HCT116 (cell line): ENCODE results near the gene EPHA10.

Experiments used
- POLR2AphosphoS5 ChIP-seq: IDR thresholded peaks from 2 replicates; pipeline ENCODE4 v1.6.1; 2011; ENCODE audit warnings: mild to moderate bottlenecking, low read depth, low read length, moderate library complexity
- TF ChIP-seq, protein P1 (sequence below), 3 experiments: fragments of 200-600 bp in 1 of 3; sonication (generic) in 1 of 3; IDR thresholded peaks in 2 of 3; conservative IDR thresholded peaks in 1 of 3; 2 replicates each; pipeline ENCODE4 v1.5.1; 2012 to 2017; ENCODE audit warnings: low read depth in 2 of 3, low read length in 2 of 3, antibody characterized with exemption in 1 of 3, borderline replicate concordance in 1 of 3, control low read depth in 1 of 3, mild to moderate bottlenecking in 1 of 3, mixed read lengths in 1 of 3, mixed run types in 1 of 3, moderate library complexity in 1 of 3; ENCODE audit not compliant: insufficient read depth in 1 of 3

DNA sequence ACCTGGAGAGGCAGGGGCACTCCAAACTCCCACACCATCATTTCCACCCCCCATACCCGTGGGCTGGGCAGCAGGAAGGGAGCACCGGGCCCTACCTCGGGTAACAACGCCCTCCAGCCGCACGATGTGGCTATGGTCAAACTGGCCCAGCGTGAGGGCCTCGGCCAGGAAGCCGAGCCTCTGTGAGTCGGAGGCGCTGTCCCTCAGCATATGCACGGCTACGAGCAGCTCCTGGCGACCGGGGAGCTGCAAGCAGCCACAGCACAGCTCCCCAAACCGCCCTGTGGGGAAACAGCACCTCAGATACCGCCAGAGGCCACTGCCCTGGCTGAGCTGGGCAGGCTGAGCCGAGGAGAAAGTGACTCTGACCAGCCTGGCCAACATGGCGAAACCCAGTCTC lies 43.4 kb downstream of the EPHA10 start:
- no peak for TF ChIP-seq POLR2AphosphoS5
- TF ChIP-seq, protein P1, sequence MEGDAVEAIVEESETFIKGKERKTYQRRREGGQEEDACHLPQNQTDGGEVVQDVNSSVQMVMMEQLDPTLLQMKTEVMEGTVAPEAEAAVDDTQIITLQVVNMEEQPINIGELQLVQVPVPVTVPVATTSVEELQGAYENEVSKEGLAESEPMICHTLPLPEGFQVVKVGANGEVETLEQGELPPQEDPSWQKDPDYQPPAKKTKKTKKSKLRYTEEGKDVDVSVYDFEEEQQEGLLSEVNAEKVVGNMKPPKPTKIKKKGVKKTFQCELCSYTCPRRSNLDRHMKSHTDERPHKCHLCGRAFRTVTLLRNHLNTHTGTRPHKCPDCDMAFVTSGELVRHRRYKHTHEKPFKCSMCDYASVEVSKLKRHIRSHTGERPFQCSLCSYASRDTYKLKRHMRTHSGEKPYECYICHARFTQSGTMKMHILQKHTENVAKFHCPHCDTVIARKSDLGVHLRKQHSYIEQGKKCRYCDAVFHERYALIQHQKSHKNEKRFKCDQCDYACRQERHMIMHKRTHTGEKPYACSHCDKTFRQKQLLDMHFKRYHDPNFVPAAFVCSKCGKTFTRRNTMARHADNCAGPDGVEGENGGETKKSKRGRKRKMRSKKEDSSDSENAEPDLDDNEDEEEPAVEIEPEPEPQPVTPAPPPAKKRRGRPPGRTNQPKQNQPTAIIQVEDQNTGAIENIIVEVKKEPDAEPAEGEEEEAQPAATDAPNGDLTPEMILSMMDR (IDR thresholded peaks at IDR 0.05 in 2 of 3, conservative IDR thresholded peaks at IDR 0.05 in 1 of 3; ENCODE audit: borderline replicate concordance in 1 of 3, insufficient read depth in 1 of 3, low read depth in 2 of 3, low read length in 2 of 3): no peak
